Neural cell (in vitro differentiated cells): ENCODE data around the gene ZNF805. TPM values are rescaled to one million over a fixed set of nuclear protein-coding genes. Genes with fewer than 3 reads are reported as not detected.
"Not testable (repeated sequence)": the region's sequence is repeated elsewhere in the genome, so short reads cannot be mapped to it uniquely, and the experiment has no call there.

ENCODE experiments used
- H2AFZ ChIP-seq: fragments of 200-600, 300-800 bp; sonication (generic), shearing (Covaris generic); 2 replicates; pipeline ENCODE4 v1.6.0; 2014; ENCODE audit warnings: low read depth, mild to moderate bottlenecking, antibody characterized with exemption, low read length, moderate library complexity
- H3F3A ChIP-seq: fragments of 200-600 bp; shearing (Covaris generic); 2 replicates; pipeline ENCODE4 v1.6.1; 2016; ENCODE audit warnings: mild to moderate bottlenecking, moderate library complexity, mixed read lengths, antibody characterized with exemption, low read length; ENCODE audit not compliant: insufficient read depth, poor library complexity, severe bottlenecking
- H3K27ac ChIP-seq: fragments of 200-600, 300-800 bp; sonication (generic), shearing (Covaris generic); 2 replicates; pipeline ENCODE4 v1.5.1; 2014; ENCODE audit warnings: mild to moderate bottlenecking, low read length, moderate library complexity
- H3K27me3 ChIP-seq: fragments of 300-800, 200-600 bp; sonication (generic), shearing (Covaris generic); 2 replicates; pipeline ENCODE4 v1.6.0; 2014; ENCODE audit warnings: mild to moderate bottlenecking, low read depth, low read length, moderate library complexity; ENCODE audit not compliant: insufficient read depth
- H3K36me3 ChIP-seq: fragments of 300-800, 200-600 bp; sonication (generic), shearing (Covaris generic); 2 replicates; pipeline ENCODE4 v1.5.1; 2014; ENCODE audit warnings: mild to moderate bottlenecking, antibody characterized with exemption, low read length, moderate library complexity; ENCODE audit not compliant: insufficient read depth
- H3K4me2 ChIP-seq: fragments of 300-800, 200-600 bp; sonication (generic), shearing (Covaris generic); 2 replicates; pipeline ENCODE4 v1.6.0; 2014; ENCODE audit warnings: mild to moderate bottlenecking, low read length
- H3K4me3 ChIP-seq: fragments of 300-800, 200-600 bp; sonication (generic), shearing (Covaris generic); 2 replicates; pipeline ENCODE4 v1.5.1; 2014; ENCODE audit warnings: mild to moderate bottlenecking, low read length, moderate library complexity
- H3K79me2 ChIP-seq: fragments of 200-600 bp; shearing (Covaris generic); replicated peaks from 2 replicates; pipeline ENCODE4 v1.6.0; 2014; ENCODE audit warnings: mild to moderate bottlenecking, low read length, moderate library complexity; ENCODE audit not compliant: insufficient read depth
- H3K9ac ChIP-seq: fragments of 300-800, 200-600 bp; sonication (generic), shearing (Covaris generic); 2 replicates; pipeline ENCODE4 v1.6.1; 2016; ENCODE audit warnings: mild to moderate bottlenecking, low read length, mixed read lengths
- H3K9me2 ChIP-seq: fragments of 200-600 bp; shearing (Covaris generic); 2 replicates; pipeline ENCODE4 v1.6.1; 2016; ENCODE audit warnings: mild to moderate bottlenecking, low read length, mixed read lengths; ENCODE audit not compliant: insufficient read depth
- H3K9me3 ChIP-seq: fragments of 200-600, 300-800 bp; sonication (generic), shearing (Covaris generic); 2 replicates; pipeline ENCODE4 v1.6.1; 2016; ENCODE audit warnings: mild to moderate bottlenecking, mixed run types, low read length, moderate library complexity, mixed read lengths
- H4K20me1 ChIP-seq: fragments of 200-600 bp; shearing (Covaris generic); 2 replicates; pipeline ENCODE4 v1.6.1; 2016; ENCODE audit warnings: mild to moderate bottlenecking, mixed run types; ENCODE audit not compliant: insufficient read depth
- CTCF ChIP-seq: fragments of 450-650 bp; IDR thresholded peaks from 2 replicates; pipeline ENCODE4 v1.5.1; 2014; ENCODE audit warnings: antibody characterized with exemption, mild to moderate bottlenecking, moderate library complexity; ENCODE audit not compliant: poor library complexity, severe bottlenecking
- EP300 ChIP-seq: fragments of 450-650 bp; conservative IDR thresholded peaks from 2 replicates; pipeline ENCODE4 v1.6.1; 2014; ENCODE audit warnings: antibody characterized with exemption, mild to moderate bottlenecking, moderate library complexity; ENCODE audit not compliant: poor library complexity, severe bottlenecking
- EZH2 ChIP-seq: fragments of 200-600, 300-800 bp; shearing (Covaris generic), sonication (generic); IDR thresholded peaks from 2 replicates; pipeline ENCODE4 v1.6.1; 2014; ENCODE audit warnings: antibody characterized with exemption, low read length, borderline replicate concordance, mild to moderate bottlenecking; ENCODE audit not compliant: insufficient read depth, poor library complexity, severe bottlenecking
- MXI1 ChIP-seq: fragments of 450-650 bp; conservative IDR thresholded peaks from 2 replicates; pipeline ENCODE4 v1.6.1; 2014; ENCODE audit warnings: antibody characterized with exemption, mild to moderate bottlenecking; ENCODE audit not compliant: poor library complexity, severe bottlenecking
- POLR2AphosphoS5 ChIP-seq: IDR thresholded peaks from 2 replicates; pipeline ENCODE4 v1.6.1; 2012
- RAD21 ChIP-seq: fragments of 450-650 bp; conservative IDR thresholded peaks from 2 replicates; pipeline ENCODE4 v1.6.1; 2014; ENCODE audit warnings: antibody characterized with exemption, mild to moderate bottlenecking, moderate library complexity
- REST ChIP-seq: IDR thresholded peaks from 2 replicates; pipeline ENCODE4 v1.6.1; 2012; ENCODE audit warnings: borderline replicate concordance
- SMC3 ChIP-seq: fragments of 450-650 bp; conservative IDR thresholded peaks from 2 replicates; pipeline ENCODE4 v1.6.1; 2014; ENCODE audit warnings: antibody characterized with exemption, mild to moderate bottlenecking, moderate library complexity; ENCODE audit not compliant: poor library complexity
- TAF1 ChIP-seq: IDR thresholded peaks from 2 replicates; pipeline ENCODE4 v1.6.1; 2012; ENCODE audit warnings: low read depth
- polyA plus RNA-seq: library from polyadenylated mRNA; depleted of rRNA; stranded (reverse); fragments of >200 nt; gene quantifications from 2 replicates; pipeline ENCODE4 v1.2.3, GENCODE V29; 2014

ZNF805 gene
- polyA plus RNA-seq, 1 donor from 2014 or later = 4.9 TPM

GRCh38 chr19:57248646-57249045, 8.2 kb downstream of the ZNF805 start:
- TF ChIP-seq RAD21 = no peak
- no peak for TF ChIP-seq TAF1
- no peak for TF ChIP-seq MXI1
- no peak for TF ChIP-seq CTCF
- no peak for TF ChIP-seq REST
- no peak for TF ChIP-seq EZH2
- TF ChIP-seq SMC3 = no peak
- no peak for TF ChIP-seq EP300
- no peak for TF ChIP-seq POLR2AphosphoS5
- Histone ChIP-seq H3K9me3 (no peaks in the 10 kb centered on the region), H3K27me3 (no peaks in the 10 kb centered on the region), H3K27ac (no peak overlapping the region), H4K20me1 (no peaks in the 10 kb centered on the region), H3K79me2 (peaks cover under 1% of the 10 kb centered on the region), H2AFZ (no peak overlapping the region), H3K9me2 (no peaks in the 10 kb centered on the region), H3K9ac (no peak overlapping the region), H3K4me3 (no peak overlapping the region), H3K4me2 (no peak overlapping the region), H3F3A (no peaks in the 10 kb centered on the region), H3K36me3 (no peaks in the 10 kb centered on the region)

GRCh38 chr19:57249329-57249728, 8.9 kb downstream of the ZNF805 start:
- no peak overlapping the region for H3K27ac ChIP-seq
- no peaks in the 10 kb centered on the region for H3K79me2 ChIP-seq
- H2AFZ ChIP-seq = no peak overlapping the region
- no peak overlapping the region for H3K4me2 ChIP-seq
- H3K9ac ChIP-seq = no peak overlapping the region
- H3K27me3 ChIP-seq = no peaks in the 10 kb centered on the region
- H3K9me3 ChIP-seq = no peaks in the 10 kb centered on the region
- H4K20me1 ChIP-seq = no peaks in the 10 kb centered on the region
- peaks cover 3% of the 10 kb centered on the region for H3K36me3 ChIP-seq
- no peak overlapping the region for H3K4me3 ChIP-seq
- TF ChIP-seq RAD21 (no peak), POLR2AphosphoS5 (no peak), EZH2 (no peak), SMC3 (no peak), EP300 (no peak), REST (no peak), CTCF (no peak), MXI1 (no peak), TAF1 (no peak)
- H3F3A ChIP-seq = no peaks in the 10 kb centered on the region
- H3K9me2 ChIP-seq = no peaks in the 10 kb centered on the region

DNA sequence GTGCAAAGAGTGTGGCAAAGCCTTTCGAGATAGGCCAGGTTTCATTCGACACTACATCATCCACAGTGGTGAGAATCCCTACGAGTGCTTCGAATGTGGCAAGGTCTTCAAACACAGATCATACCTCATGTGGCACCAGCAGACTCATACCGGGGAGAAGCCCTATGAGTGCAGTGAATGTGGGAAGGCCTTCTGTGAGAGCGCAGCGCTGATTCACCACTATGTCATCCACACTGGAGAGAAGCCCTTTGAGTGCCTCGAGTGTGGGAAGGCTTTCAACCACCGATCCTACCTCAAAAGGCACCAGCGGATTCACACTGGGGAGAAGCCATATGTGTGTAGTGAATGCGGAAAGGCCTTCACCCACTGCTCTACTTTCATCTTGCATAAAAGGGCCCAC, 13.3 kb downstream of the ZNF805 start:
- not testable (repeated sequence) for H2AFZ ChIP-seq, H3K4me3 ChIP-seq, H3K9ac ChIP-seq, H3K4me2 ChIP-seq, H3K27ac ChIP-seq, H3K79me2 ChIP-seq, H4K20me1 ChIP-seq, H3K9me3 ChIP-seq, H3F3A ChIP-seq, H3K9me2 ChIP-seq, H3K27me3 ChIP-seq, H3K36me3 ChIP-seq
